ENCODE measurements around the gene MXD4.

The MXD4 gene

DNA sequence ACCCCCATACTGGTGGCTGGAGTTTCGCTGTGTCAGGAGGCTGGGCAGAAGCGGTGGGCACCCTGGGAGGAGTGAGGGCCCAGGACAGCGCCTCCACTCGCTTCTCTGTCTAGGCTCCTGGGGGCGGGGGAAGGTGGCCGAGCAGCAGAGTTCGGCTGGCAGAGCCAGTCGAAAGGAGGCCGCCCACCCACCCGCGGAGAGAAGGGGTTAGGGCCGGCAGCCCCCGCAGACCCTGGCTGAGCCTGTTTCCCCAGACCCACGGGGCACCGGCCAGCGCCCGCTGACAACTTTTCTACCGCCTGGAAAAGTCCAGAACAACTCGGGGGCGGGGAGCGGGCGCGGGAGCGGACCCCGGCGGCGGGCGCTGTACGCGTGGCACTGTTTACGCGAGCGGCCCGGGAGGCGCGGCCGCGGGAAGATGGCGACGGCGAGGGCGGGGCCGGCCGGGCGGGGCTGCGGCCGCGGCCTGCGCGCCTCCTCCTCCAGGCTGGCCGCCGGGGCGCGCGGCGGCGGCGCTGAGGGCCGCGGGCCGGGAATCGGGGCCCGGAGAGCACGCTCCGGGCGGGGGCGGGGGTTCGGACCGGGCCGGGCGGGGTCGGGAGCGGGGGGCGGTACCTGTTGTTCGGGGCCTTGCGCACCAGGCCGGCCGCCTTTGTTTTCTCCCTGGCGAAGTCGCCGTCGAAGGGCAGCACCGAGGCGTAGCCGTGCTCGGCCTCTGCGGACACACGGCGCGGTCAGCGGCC lies 628 bp downstream of the MXD4 start:
- DNase-seq = no peak

DNA sequence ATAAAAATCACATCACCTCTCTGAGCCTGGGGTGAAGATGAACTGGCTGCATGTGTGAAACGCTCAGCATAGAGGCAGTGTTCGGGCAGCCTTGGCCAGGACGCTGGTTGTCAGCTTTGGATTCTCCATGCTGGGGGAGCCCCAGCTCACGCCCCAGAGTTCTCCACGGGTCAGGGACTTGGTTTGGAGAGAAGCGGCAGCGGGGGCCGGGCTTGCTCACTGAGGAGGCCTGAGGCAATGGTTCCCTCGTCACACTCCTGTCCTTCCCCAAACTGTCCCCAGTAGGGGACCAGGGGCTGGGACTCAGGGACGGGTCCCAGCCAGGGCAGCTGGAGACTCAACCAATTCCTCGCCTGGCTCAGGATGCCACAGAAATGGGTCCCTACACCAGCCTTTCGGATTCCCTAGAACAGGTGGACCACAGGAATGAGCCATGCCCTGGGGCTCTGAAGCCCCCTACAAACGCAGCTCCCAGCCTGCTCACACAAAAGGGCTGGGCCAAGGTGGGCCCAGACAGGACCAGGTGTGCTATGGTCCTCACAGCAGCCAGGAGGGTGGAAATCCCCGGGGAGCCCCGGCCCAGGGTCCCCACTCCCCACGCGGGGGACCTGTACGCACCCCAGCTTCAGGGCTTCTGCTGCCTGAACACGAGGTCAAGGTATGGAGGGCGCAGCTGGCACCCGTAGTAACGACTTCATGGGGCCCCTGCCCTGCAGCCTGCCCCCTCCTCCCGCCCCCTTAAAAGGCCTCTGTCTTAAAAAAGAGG lies 1.4 kb downstream of the MXD4 start:
- no peak for DNase-seq

DNA sequence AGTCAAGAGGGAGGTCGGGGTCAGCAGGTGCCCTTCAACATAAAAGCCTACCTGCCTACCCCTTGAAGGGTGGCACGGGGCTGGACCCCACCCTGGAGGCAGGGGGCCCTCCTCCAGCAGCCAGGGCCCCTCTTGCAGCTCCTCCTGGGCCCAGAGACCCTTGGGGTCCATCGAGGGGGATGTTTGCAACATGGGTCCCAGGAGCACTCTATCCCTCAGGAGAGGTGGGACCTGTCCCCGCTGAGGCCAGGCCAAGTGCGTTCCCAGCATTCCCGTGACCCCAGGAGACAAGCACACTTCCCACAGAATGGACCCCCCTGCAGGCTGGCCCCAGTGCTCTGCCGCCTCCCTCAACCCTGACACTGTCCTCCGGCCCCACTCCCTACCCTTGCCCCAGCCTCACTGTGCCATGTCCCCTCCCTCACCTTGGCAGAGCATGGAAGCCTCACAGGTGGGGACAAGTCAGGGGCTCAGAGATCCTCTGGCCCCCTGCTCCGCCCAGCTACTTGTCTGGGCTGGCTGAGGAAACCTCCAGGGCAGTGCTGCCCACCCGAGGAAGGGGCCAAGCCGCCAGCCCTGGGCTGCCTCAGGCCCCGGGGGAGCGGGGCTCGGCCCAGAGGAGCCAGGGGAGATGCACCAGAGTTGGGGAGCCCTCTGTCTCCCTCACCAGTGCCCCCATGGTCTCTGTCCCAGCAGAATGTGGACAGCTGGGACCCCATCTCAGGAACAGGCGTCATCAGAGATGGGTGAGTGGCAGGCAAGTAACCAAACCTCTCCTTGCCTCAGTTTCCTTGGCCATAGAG lies 2.2 kb downstream of the MXD4 start:
- no peak for DNase-seq

DNA sequence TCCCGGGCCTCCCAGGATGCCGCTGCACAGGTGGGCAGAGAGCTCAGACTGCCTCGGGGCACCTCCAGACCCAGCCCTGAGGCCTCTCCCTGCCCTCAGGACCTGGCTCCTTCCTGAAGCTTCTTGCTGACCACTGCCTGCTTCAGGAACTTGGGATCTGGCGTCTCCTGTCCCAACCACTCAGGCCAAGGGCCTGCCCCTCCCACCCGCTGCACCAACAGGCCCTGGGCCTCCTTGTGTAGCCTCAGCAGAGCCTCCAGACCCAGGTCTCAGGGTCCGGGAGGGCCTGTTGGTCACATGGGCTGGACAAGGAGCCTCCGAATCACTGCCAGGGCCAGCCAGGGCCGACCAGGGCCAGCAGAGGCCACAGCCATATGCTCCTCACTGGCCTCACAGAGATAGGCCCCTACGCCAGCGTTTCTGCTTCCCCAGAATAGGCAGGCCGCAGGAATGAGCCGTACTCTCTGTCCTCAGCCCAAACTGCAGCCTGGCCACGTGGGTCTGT lies 2.8 kb downstream of the MXD4 start:
- DNase-seq = no peak

DNA sequence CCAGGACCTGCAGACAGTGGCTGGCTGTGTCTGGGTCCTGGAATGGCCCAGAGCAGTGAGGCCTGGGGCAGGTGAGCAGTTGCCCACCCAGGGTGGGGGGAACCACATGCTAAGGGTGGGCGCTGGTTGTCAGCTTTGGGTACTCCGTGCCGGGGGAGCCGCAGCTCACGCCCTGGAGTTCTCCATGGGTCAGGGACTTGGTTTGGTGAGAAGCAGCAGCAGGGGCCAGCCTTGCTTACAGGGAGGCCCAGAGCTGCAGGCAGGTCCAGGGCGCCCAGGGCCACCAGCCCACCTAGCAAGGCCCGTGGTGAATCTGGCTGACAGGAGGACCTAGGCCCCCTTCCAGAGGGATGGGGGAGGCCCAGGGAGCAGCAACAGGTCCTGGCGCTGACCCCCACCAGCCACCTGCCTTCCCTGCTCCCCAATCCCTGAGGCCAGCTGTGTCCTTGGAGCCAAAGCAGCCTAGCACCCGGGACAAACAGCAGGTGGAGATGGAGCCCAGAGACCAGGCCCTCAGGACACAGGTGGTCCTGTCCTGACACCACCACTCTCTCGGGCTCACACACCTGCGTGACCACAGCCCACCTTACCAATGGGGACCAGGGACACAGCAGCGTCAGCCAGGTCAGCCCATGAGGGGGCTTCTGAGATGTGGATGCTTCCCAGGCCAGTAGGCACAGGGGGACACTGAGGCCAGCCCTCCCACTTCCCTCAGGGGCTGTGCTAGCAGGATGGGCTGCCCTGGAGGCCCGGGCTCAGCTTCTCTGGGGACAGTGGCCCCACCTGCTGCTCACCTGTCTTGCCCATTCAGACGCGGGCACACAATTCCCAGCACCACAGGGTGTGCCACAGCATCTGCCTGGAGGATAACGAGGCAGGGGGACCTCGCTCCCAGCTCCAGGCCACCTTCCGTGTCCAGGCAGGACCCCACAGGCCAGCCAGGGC lies 3.5 kb downstream of the MXD4 start:
- DNase-seq = no peak

DNA sequence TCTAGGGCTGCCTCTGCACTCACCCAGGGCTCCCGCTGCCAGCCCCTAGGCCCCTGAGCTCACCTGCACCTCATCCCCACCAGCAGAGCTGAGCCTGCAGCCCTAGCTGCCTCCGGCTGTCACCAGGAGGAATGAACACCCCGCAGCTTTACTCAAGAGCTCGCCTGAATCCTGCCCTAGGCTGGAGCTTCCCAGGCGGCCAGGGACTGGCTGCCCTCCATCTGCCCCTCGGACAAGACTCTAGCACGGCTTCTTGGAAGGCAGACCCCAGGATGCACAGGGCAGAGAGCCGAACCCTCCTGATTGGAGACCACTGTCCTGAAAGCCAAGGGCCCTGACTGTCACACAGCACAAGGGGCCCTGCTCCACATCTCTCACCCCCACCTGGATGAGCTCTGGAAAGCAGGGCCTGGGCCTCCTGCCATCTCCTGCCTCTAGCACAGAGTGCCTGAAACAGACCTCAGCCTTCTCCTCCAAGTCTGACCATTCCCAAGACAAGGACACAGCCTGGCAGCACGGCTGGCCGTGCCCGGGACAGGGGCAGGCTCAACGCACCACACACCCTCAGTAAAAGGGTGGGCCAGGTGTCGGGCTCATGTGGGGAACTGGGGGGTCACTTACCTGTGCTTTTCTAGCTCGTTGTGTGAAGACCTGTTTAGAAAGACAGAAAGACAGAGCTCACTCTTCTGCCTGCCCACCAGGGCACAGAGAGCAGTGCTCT lies 4.4 kb downstream of the MXD4 start:
- DNase-seq = no peak

DNA sequence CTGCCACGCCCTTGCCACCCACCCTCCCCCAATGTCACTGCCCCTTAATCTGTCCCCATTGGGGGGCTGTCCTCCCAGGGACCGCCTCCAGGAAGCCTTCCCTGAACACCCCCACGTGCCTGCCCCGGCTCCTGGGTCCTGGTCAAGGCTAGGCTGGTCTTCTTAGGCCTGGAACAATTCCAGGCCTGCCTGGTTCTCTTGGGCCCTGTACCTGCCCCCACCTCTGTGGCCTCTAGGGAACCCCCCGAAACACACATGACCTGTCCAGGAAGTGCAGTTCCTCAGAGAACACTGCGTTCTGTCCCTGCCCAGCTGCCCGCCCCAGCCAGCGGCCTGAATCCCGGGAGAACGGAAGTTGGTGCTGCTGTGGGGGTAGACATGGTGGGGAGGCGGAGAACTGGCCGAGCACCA lies 5.1 kb downstream of the MXD4 start:
- DNase-seq = no peak

DNA sequence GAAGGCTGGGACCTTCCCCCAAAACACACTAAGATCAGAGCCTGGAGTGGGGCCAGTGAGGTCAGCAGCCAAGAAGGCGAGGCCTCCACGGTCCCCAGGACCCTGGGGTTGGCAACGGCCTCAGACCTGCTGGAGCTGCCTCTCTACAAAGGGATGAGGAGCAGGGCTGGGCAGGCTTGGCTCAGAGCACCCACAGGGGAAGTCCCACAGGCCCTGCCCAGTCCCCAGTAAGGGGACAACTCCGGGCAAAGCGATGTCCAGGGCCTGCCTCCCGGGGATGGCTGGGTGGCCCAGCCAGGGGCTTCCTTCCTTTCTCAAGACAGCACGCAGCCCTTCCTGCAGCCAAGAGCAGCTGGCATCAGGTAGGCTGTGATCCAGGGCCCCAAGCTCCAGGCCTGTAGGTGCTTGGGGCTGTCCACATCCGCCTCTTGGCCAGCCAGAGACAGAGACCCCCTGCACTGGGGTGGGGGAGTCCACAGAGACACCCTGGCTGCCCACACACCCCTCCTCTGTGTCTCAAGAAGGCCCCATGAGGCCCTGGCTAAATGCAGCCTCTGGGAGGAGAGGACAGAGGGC lies 5.7 kb downstream of the MXD4 start:
- DNase-seq = no peak

DNA sequence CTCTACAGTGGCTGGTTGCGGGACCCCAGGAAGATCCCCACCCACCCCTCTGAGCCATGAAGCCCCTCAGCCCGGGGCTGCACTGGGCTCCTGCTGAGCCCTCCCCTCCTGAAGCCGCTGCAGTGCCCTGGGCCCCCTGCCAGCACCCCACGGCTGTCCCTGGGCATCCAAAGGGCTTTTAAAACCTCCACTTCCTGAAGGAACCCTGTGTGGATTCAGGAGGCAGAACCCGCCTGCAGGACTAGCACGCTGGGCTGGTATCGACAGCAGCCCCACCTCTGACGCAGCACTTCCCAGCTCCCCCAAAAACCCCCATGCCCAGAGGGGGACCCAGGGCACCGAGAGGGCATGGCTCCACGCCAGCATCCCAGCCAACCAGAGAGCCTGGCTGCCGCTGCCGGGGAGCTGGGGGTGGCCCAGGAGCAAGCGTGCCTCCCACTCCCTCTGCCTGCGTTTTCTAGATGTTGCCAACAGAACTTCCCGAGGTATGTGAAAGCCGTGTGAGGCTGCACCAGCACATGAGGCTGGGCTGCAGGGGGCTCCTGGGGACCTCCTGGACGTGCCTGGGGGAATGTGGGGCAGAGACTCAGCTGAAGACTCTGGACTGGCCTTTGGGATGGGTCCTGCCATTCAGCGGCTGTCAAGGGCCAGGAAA lies 6.3 kb downstream of the MXD4 start:
- DNase-seq = no peak

DNA sequence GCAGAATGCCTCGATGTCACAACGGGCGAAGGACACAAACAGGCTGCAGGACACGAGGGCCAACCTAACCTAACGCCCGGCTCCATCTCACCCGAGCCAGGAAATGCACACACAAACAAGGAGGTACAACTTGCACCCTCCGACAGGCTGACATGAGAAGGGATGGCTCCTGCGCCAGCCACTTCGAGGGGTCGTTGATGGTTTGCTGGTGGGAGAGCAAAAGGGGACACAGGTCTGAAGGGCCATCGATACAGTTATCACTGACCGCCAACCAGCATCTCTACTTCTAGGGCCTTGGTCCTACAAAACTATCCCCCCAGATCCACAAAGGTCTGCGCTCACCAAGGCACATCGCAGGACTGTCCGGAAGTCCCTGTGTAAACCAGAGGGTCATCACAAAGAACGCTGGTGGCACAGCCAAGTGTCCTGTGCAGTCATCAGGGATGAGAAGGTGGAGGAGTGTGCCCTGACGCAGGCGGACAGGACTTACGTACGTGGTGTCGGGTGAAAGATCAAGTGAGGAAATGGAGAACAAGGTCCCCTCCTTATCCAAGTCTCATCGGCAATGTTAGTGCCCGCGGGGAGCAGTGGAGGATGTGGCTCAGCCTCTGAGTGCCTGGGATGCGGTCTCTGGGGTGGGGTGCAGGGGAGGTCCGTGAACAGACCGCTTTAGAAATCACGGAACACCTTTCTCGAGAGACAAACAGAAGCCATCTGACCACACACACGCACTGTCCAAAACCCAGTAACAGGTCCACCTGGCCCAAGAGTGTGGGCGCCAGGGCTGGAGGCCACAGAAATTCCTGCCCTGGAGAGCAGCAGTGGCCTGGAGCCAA lies 7.0 kb downstream of the MXD4 start:
- no peak for DNase-seq

DNA sequence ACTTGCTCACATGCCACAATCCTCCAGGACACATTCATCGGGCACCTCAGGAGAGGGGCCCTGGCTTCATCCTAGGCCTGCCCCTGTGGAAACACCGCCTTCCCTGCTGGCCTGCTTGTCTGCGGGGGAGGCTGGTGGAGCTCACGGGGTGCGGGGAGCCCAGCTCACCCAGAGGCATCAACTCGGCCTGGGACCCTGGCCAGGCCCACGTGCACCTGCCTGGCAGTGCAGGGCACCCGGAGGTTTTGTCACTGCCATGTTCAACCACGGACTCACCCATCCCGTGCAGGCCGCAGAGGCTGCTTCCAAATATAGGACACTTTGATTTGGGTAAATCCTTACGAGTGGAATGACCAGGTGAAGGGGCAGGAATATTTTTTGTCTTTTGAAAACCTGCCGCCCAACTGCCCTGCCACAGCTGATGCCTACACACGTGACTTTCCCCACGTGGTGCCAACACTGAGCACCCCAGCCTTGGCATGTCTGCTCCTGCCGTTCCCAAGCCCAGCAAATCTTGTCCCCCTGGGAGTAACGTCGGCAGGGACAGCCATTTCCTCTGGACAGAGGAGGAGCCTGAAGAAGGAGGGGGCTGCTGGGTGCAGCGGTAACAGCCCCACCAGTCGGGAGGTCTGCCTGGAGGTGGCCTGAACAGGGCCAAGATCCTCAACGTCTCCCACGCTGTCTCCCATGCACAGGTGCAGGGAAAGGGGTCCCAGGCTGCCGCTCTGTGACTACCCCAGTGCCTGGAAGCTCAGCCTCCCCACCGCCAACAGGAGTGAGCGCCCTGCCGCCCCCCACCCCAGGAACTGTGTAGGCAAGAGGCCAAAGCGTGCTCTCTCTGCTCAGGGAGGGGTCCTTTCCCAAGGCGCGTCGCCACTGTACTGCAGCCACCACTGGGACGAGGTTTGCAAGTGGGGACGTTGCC lies 8.5 kb downstream of the MXD4 start:
- no peak for DNase-seq

DNA sequence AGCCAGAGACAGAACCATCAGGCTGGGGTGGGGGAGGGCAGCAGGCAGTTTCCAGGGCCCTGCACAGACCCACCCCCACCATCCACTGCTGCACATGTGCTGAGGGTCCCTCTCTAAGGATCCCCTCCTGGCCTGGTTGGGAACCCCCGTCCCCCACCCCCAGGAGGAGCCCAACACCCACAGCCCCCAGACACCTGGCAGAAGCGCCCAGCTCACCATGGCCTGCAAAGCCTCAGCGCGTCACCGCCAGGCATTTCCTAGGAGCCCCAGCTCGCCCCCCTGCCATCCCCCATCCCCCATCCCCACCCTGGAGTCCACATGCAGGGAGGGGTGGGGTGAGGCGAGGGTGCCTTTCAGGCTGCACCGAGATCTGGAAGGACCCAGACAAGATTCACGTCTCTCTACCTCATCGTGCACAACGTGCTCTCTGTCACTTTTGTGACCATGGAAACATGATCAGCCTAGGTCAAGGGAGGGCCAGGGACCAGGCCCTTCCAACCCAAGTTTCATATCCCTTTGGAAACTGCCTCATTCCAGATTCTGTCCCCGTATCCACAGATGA lies 9.3 kb downstream of the MXD4 start:
- DNase-seq = no peak

DNA sequence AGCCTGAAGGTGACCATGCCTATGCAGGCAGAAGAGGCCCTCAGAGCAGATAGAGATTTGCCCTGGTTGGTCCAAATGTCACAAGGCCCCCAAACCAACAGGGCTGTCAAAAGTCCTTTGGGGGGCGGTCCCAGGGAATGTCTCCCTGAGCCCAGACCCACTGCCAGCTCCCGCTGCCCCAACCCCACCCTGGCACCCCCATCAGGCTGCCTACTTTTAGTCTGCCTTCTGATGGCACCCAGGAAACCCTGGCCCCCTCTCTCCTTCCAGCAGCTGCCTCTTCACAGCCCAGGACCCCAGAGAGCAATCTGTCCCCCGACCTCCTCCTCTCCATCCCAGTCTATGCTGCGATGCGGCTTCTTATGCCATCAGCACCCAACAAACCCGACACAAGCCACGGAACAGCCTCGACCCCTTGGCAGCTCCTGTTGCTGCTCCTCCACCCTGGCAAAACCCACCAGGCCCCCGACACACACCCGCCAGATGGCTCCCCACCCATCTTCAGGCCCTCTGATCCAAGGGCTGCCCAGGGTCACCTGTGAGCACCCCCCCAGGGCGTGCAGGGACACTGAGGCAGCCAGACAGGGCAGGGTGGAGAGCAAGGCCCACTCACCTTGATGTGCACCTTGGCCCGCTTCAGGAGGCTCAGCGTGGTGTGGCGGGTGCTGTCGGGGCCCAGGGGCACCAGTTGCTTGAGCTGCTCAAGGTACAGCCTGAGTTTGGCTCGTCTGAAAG lies 9.9 kb downstream of the MXD4 start:
- DNase-seq = no peak

DNA sequence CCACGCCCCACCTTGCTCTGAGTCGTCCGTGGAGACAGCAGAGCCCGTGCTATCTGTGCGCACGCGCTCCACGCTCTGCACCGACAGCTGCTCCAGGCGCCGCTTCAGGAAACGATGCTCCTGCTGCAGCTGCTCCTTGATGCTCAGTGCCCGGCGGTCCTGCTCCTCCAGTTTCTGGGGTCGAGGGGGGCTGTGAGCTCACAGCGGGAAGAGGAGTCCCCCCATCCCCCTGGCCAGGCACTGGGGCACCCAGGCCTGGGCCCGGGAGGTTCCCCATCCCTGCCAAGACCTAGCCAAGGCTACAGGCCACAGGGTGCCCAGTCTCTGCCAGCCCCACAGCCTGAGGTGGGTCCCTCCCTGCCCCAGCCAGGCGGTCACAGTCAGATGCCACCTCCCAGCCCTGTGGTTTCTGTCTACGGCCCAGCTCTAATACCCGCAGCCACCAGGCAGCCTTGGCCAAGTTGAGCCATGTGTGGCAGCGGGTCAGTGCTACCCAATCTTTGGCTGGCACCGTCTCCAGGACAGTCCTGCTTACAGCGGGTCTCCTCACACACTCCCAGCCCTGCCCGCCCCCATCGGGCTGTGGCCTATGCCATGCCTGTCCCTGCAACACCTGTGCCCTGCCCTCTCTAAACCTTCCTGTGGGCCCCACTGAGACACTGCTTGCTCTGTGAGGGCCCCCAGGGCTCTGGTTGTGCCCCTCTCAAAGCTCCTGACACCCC lies 10.7 kb downstream of the MXD4 start:
- DNase-seq = no peak

DNA sequence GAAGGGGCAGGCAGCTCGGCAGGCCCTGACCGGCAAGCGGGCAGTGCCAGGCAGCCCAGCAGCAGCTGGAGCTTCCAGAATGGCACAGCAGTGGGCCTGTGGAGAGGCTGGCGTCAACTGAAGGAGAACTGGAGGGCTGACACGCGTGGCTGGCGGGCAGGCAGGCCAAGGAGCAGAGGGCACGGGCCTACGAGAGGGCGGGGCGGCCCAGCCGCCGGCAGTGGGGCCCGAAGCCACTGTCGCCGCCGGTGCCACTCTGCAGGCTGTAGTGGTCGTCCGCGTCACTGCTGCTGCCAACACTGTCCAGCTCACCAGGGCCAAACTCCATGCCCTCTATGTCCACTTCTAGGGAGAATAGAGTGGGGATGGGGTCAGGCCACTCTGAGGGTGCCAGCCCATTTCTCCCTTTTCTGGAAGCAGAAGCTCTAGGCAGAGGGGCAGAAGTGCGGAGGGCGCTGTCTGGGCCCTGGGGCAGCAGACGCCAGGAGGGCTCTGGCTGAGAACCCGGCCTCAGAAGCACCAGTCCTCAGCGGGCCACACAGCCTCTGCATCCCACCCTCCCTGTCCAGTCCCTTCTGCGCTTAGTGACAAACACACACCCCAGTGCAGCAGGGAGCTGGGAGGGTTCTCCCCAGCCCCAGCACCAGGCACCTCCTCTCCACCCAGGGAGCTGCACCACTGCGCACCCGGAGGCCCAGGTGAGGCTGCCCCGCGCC lies 11.4 kb downstream of the MXD4 start:
- DNase-seq = no peak
